Liver (tissue), 9 donors: ENCODE results near the gene GRID1. TPM values are rescaled to one million over a fixed set of nuclear protein-coding genes. Genes with fewer than 3 reads are reported as not detected.

Experiments
- DNase-seq: peaks from one replicate; pipeline ENCODE4 v3.0.0-alpha.2; 2017; ENCODE audit warnings: low spot score
- H3K27ac ChIP-seq, 2 donors: one replicate each; pipeline ENCODE4 v1.7.0; 2013; ENCODE audit warnings: inconsistent platforms in 2 of 2, low read length in 2 of 2, control low read depth in 1 of 2, low read depth in 1 of 2, mild to moderate bottlenecking in 1 of 2
- H3K27me3 ChIP-seq, 4 donors: one replicate each; pipeline versions ENCODE4 v1.6.1 to v1.7.0; 2013; ENCODE audit warnings: low read length in 3 of 4, inconsistent platforms in 1 of 4, mild to moderate bottlenecking in 1 of 4, moderate library complexity in 1 of 4; ENCODE audit not compliant: control insufficient read depth in 4 of 4, insufficient read depth in 4 of 4
- H3K36me3 ChIP-seq, 4 donors: one replicate each; pipeline versions ENCODE4 v1.6.1 to v1.7.0; 2013; ENCODE audit warnings: low read length in 3 of 4, mild to moderate bottlenecking in 3 of 4, low read depth in 1 of 4, moderate library complexity in 1 of 4; ENCODE audit not compliant: control insufficient read depth in 4 of 4, insufficient read depth in 3 of 4
- H3K4me1 ChIP-seq, 4 donors: one replicate each; pipeline versions ENCODE4 v1.6.1 to v1.7.0; 2013; ENCODE audit warnings: low read length in 3 of 4, mild to moderate bottlenecking in 3 of 4, moderate library complexity in 1 of 4; ENCODE audit not compliant: control insufficient read depth in 4 of 4, insufficient read depth in 4 of 4
- H3K4me3 ChIP-seq, 3 donors: one replicate each; pipeline versions ENCODE4 v1.6.1 to v1.7.0; 2013; ENCODE audit warnings: low read length in 3 of 3, control low read depth in 1 of 3, low read depth in 1 of 3, mild to moderate bottlenecking in 1 of 3
- H3K9ac ChIP-seq, 2 donors: one replicate each; pipeline ENCODE4 v1.7.0; 2013; ENCODE audit warnings: low read length in 2 of 2, mild to moderate bottlenecking in 2 of 2, moderate library complexity in 2 of 2, control low read depth in 1 of 2, low read depth in 1 of 2
- H3K9me3 ChIP-seq, 4 donors: one replicate each; pipeline versions ENCODE4 v1.6.1 to v1.7.0; 2013; ENCODE audit warnings: low read length in 3 of 4; ENCODE audit not compliant: control insufficient read depth in 4 of 4
- CTCF ChIP-seq: fragments of 150-350 bp; IDR thresholded peaks from 2 replicates; pipeline ENCODE4 v1.5.1; 2017; ENCODE audit warnings: improper control_type of control experiment, low read depth, low read length; ENCODE audit not compliant: missing input control
- EGR1 ChIP-seq, 2 donors: IDR thresholded peaks; 2 replicates each; pipeline ENCODE4 v1.6.1; 2016 to 2018; ENCODE audit warnings: antibody characterized with exemption in 2 of 2, low read depth in 2 of 2
- FOXA1 ChIP-seq: IDR thresholded peaks from 2 replicates; pipeline ENCODE4 v1.6.1; 2016; ENCODE audit warnings: antibody characterized with exemption
- FOXA2 ChIP-seq: IDR thresholded peaks from 2 replicates; pipeline ENCODE4 v1.6.1; 2016; ENCODE audit warnings: antibody characterized with exemption
- GABPA ChIP-seq, 2 donors: IDR thresholded peaks in 1 of 2; conservative IDR thresholded peaks in 1 of 2; 2 replicates each; pipeline ENCODE4 v1.6.1; 2016; ENCODE audit warnings: antibody characterized with exemption in 2 of 2, mild to moderate bottlenecking in 1 of 2, moderate library complexity in 1 of 2
- HNF4A ChIP-seq, 2 donors: conservative IDR thresholded peaks; 2 replicates each; pipeline ENCODE4 v1.6.1; 2016; ENCODE audit warnings: antibody characterized with exemption in 2 of 2, mild to moderate bottlenecking in 2 of 2
- HNF4G ChIP-seq: IDR thresholded peaks from 2 replicates; pipeline ENCODE4 v1.6.1; 2016; ENCODE audit warnings: antibody characterized with exemption
- JUND ChIP-seq, 2 donors: IDR thresholded peaks; 2 replicates each; pipeline ENCODE4 v1.6.1; 2016; ENCODE audit warnings: antibody characterized with exemption in 2 of 2
- MAX ChIP-seq: IDR thresholded peaks from 2 replicates; pipeline ENCODE4 v1.6.1; 2016; ENCODE audit warnings: antibody characterized with exemption
- NR2F2 ChIP-seq: IDR thresholded peaks from 2 replicates; pipeline ENCODE4 v1.6.1; 2016; ENCODE audit warnings: antibody characterized with exemption
- RAD21 ChIP-seq, 2 donors: IDR thresholded peaks; 2 replicates each; pipeline ENCODE4 v1.6.1; 2016; ENCODE audit warnings: antibody characterized with exemption in 2 of 2, mild to moderate bottlenecking in 2 of 2
- REST ChIP-seq: IDR thresholded peaks from 2 replicates; pipeline ENCODE4 v1.6.1; 2016; ENCODE audit warnings: antibody characterized with exemption, mild to moderate bottlenecking
- RXRA ChIP-seq, 2 donors: IDR thresholded peaks; 2 replicates each; pipeline ENCODE4 v1.6.1; 2017 to 2018; ENCODE audit warnings: antibody characterized with exemption in 2 of 2, mild to moderate bottlenecking in 1 of 2
- SP1 ChIP-seq: IDR thresholded peaks from 2 replicates; pipeline ENCODE4 v1.6.1; 2018; ENCODE audit warnings: antibody characterized with exemption, mild to moderate bottlenecking
- TAF1 ChIP-seq: conservative IDR thresholded peaks from 2 replicates; pipeline ENCODE4 v1.6.1; 2016; ENCODE audit warnings: antibody characterized with exemption, mild to moderate bottlenecking
- YY1 ChIP-seq: IDR thresholded peaks from 2 replicates; pipeline ENCODE4 v1.6.1; 2016; ENCODE audit warnings: antibody characterized with exemption, mild to moderate bottlenecking
- ZBTB33 ChIP-seq: IDR thresholded peaks from 2 replicates; pipeline ENCODE4 v1.6.1; 2016; ENCODE audit warnings: antibody characterized with exemption
- WGBS: extraction: QIAGEN DNeasy Blood & Tissue Kit; methylation state at CpG from one replicate; pipeline ENCODE4 v1.1.7; 2013; 5-methylcytosine and 5-hydroxymethylcytosine counted together
- polyA plus RNA-seq, 2 donors: library from polyadenylated mRNA; stranded (reverse) in 1 of 2; unstranded in 1 of 2; fragments of 200-250 nt in 1 of 2; fragments of >200 nt in 1 of 2; fragmentation: Nextera tagmentation in 1 of 2; extraction: Ambion mirVana in 1 of 2; gene quantifications; one replicate each; pipeline versions ENCODE4 v1.2.1 to v1.2.3, GENCODE V29; 2013 to 2015
- total RNA-seq, 2 donors: library from RNA; depleted of rRNA; stranded (reverse); fragments of >200 nt; gene quantifications; one replicate each; pipeline ENCODE4 v1.2.3, GENCODE V29; 2014
- TF ChIP-seq, protein P1 (sequence below): IDR thresholded peaks from 2 replicates; pipeline ENCODE4 v1.6.1; 2016; ENCODE audit warnings: antibody characterized with exemption
- donor health status: healthy.
- donor health status: healthy.
- donor health status: healthy.
- donor health status: healthy.
- donor health status: healthy.

The GRID1 gene
- total and polyA plus RNA-seq, 4 donors = 0.09 to 0.17 (median 0.14) TPM; not detected in 1

GRCh38 chr10:86087716-86088115, 278.9 kb downstream of the GRID1 start:
- no peak overlapping the region for H3K27ac ChIP-seq
- no peaks in the 10 kb centered on the region for H3K9me3 ChIP-seq
- no peaks in the 10 kb centered on the region for H3K36me3 ChIP-seq
- DNase-seq = no peak
- H3K9ac ChIP-seq = no peak overlapping the region
- H3K4me1 ChIP-seq = no peaks in the 10 kb centered on the region
- peaks cover 0 to 3% (median 0%) of the 10 kb centered on the region in 4 donors for H3K27me3 ChIP-seq
- TF ChIP-seq GABPA (IDR thresholded peaks at IDR 0.05 in 1 of 2, conservative IDR thresholded peaks at IDR 0.05 in 1 of 2) (no peak), MAX (no peak), HNF4G (no peak), YY1 (no peak), CTCF (no peak), TAF1 (no peak), NR2F2 (no peak), JUND (IDR thresholded peaks at IDR 0.05) (no peak), RAD21 (IDR thresholded peaks at IDR 0.05) (no peak), RXRA (IDR thresholded peaks at IDR 0.05) (no peak), REST (no peak), FOXA2 (no peak), HNF4A (conservative IDR thresholded peaks at IDR 0.05) (no peak), FOXA1 (no peak), SP1 (no peak), ZBTB33 (no peak), EGR1 (IDR thresholded peaks at IDR 0.05; ENCODE audit: low read depth in 2 of 2) (no peak)
- TF ChIP-seq, protein P1, sequence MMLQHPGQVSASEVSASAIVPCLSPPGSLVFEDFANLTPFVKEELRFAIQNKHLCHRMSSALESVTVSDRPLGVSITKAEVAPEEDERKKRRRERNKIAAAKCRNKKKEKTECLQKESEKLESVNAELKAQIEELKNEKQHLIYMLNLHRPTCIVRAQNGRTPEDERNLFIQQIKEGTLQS = no peak
- no peak overlapping the region for H3K4me3 ChIP-seq
- 77% methylated on average over 9 of the region's 9 CpGs for WGBS
